Astrocyte of the spinal cord (primary cell): ENCODE measurements around the gene CHST8.

Experiments used
- DNase-seq: peaks from one replicate; pipeline ENCODE4 v3.0.0; 2011; ENCODE audit warnings: low read depth, low spot score
- H3K4me3 ChIP-seq: 2 replicates; pipeline ENCODE4 v1.5.1; 2011; ENCODE audit warnings: low read depth, mild to moderate bottlenecking, low read length, moderate library complexity
- in situ Hi-C: cut with HindIII; loops from 2 replicates; pipeline ENCODE4 v1.10.0; 2017; ENCODE audit warnings: low sequenced_read_pairs
- TF ChIP-seq, protein P1 (sequence below): IDR thresholded peaks from 2 replicates; pipeline ENCODE4 v1.5.1; 2012; ENCODE audit warnings: low read depth, mild to moderate bottlenecking, low read length, inconsistent platforms

CHST8 gene

DNA sequence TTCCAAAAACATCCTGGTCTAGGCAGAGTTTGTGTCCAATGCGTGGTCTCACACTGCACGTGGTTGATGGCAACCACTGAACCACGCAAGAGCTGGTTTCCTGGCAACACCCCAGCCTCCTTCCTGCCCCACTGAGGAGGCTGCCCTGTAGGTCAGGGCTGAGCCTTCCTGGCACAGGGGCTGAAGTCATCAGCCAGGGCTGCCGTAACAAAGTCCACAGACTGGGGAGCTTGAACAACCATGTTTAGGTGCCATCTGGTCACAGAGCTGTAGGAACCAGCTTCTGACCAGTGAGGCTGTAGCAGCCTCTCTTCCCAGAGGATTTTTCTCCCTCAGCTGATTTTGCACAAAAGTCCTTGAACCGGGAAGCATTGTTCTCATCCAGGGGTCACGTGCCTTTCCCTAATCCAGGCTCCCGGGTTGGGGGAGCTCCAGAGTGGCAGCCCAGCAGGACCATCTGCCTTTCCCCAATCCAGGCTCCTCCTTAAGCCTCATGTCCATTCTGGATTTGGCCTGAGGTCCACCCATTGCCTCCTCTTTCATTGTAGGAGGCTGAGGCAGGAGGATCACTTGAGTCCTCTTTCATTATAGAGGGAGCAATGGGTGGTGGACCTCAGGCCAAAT is 53.9 kb downstream of the CHST8 start:
- DNase-seq = no peak
- H3K4me3 ChIP-seq = no peak overlapping the region
- TF ChIP-seq, protein P1, sequence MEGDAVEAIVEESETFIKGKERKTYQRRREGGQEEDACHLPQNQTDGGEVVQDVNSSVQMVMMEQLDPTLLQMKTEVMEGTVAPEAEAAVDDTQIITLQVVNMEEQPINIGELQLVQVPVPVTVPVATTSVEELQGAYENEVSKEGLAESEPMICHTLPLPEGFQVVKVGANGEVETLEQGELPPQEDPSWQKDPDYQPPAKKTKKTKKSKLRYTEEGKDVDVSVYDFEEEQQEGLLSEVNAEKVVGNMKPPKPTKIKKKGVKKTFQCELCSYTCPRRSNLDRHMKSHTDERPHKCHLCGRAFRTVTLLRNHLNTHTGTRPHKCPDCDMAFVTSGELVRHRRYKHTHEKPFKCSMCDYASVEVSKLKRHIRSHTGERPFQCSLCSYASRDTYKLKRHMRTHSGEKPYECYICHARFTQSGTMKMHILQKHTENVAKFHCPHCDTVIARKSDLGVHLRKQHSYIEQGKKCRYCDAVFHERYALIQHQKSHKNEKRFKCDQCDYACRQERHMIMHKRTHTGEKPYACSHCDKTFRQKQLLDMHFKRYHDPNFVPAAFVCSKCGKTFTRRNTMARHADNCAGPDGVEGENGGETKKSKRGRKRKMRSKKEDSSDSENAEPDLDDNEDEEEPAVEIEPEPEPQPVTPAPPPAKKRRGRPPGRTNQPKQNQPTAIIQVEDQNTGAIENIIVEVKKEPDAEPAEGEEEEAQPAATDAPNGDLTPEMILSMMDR = no peak
- in situ Hi-C loops = no loop called here

- in situ Hi-C loops = no loop called here
- no peak for DNase-seq
- TF ChIP-seq, protein P1 = no peak
- H3K4me3 ChIP-seq = no peak overlapping the region
Measured at GRCh38 chr19:33676999-33677665, 55.4 kb downstream of the CHST8 start.

- in situ Hi-C loops = no loop called here
- TF ChIP-seq, protein P1 = no peak
- no peak overlapping the region for H3K4me3 ChIP-seq
- DNase-seq = no peak
Measured at GRCh38 chr19:33677745-33678426, 56.1 kb downstream of the CHST8 start.

DNA sequence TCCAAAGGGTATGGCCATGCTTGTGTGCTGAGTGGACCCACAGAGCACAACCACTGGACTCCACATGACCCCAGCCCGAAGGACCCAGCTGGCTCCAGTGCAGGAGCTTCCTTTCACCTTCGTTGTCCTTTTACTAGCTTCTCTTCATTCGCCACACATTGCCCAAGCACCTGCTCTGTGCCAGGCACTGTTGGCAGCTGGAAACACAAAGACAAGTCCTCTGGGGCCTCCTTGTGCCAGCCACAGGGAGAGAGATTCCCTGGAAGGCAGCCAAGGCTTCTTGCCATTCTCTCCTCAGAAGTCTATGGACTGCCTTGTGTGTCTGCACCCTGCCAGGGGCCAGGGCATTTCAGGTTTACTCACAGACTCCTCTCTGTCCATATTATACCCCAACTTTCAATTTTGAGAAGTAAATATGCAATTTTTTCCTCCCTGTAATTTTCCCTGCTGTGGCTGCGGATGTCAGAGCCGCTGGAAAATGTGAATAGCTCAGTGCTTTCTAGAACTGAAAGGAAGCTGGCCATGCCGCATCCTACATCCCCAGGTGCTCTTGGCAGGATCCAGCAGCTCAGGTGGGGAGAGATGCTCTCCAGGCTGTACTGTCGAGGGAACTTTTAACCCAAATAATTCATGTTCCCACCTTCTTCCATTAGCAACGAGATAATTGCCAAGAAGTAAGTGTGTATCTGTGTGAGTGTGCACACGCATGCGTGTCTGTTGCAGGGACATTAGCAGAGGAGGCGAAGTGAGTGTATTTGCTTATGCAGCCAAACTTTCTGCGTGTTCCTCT is 57.2 kb downstream of the CHST8 start:
- TF ChIP-seq, protein P1 = no peak
- in situ Hi-C loops = no loop called here

DNA sequence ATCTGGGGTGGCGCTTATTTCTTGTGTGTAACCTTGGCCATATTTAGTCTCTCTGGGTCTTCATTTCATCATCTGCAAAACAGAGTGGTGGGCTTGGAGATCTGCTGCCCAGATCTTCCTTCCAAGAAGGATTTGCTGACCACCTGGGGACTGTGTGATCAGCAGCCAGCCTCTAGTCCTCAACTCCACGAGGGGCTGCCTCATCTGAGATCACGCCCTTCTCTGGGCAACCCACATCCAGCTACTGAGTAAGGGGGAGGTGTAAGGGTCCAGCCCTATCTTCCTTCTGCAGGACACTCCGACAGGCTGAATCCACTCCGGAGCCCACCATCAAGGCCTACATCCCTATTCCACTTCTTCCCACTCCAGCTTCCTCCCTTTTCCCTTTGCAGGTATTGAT is 57.9 kb downstream of the CHST8 start:
- in situ Hi-C loops = no loop called here
- H3K4me3 ChIP-seq = no peak overlapping the region
- TF ChIP-seq, protein P1 = no peak
- DNase-seq = no peak

More for the DNA sequence above, 57.2 kb downstream of the CHST8 start:
- no peak for DNase-seq
- H3K4me3 ChIP-seq = no peak overlapping the region

GRCh38 chr19:33681081-33681680 is 59.4 kb downstream of the CHST8 start:
- DNase-seq = no peak
- in situ Hi-C loops = no loop called here
- TF ChIP-seq, protein P1 = no peak
- no peak overlapping the region for H3K4me3 ChIP-seq
